Posterior vena cava (tissue), 2 donors: ENCODE data around the gene CADPS. TPM values are rescaled to one million over a fixed set of nuclear protein-coding genes. Genes with fewer than 3 reads are reported as not detected.

ENCODE experiments used
- DNase-seq: peaks from one replicate; pipeline ENCODE4 v3.0.0-alpha.2; 2020; ENCODE audit warnings: low spot score
- intact Hi-C, 2 donors: fragments of 100-400 bp; cut with DNase I; formaldehyde crosslinking; loops; one replicate each; pipeline versions ENCODE4 v1.14.1 to v1.14.2; 2022 to 2023
- total RNA-seq, 2 donors: library from RNA; stranded (reverse); fragmentation: NEBNext Ultra II Directional; extraction: Animal tissue kit (Norgen Biotek cat#: 25700); gene quantifications; one replicate each; pipeline ENCODE4 v1.2.1, GENCODE V29; 2021
- donor health status: DM: yes; HTN: yes; CAD: no.
- donor health status: DM: yes; HTN: yes; CAD: no.

Gene CADPS
- total RNA-seq, 2 donors from 2014 or later: 1.6 to 2.2 TPM

GRCh38 chr3:62361824-62362223 lies 513.4 kb downstream of the CADPS start:
- intact Hi-C loops: no loop called here
- no peak for DNase-seq

- DNase-seq: no peak
- intact Hi-C loops: no loop called here
These were observed 514.0 kb downstream of the CADPS start for GRCh38 chr3:62361261-62361660.

- intact Hi-C loops: no loop called here
- DNase-seq: no peak
These were observed 515.7 kb downstream of the CADPS start for GRCh38 chr3:62359531-62359930.

- no peak for DNase-seq
- intact Hi-C loops: no loop called here
These were observed 518.9 kb downstream of the CADPS start for GRCh38 chr3:62356356-62356755.

GRCh38 chr3:62355703-62356102 lies 519.5 kb downstream of the CADPS start:
- no peak for DNase-seq
- intact Hi-C loops: no loop called here
